IMR-90 (cell line): ENCODE results near the gene PAIP1. TPM values are rescaled to one million over a fixed set of nuclear protein-coding genes. Genes with fewer than 3 reads are reported as not detected.

Source experiments
- FOS ChIP-seq: fragments of 150-350 bp; IDR thresholded peaks from 2 replicates; pipeline ENCODE4 v1.6.1; 2016; ENCODE audit warnings: low read depth, low read length
- MAZ ChIP-seq: IDR thresholded peaks from 2 replicates; pipeline ENCODE4 v1.6.1; 2012; ENCODE audit warnings: low read depth, mild to moderate bottlenecking, low read length, improper control_type of control experiment, moderate library complexity, borderline replicate concordance
- polyA plus RNA-seq, 3 experiments: library from polyadenylated mRNA; depleted of rRNA; stranded (reverse); fragments of >200 nt; gene quantifications; 2 replicates each; pipeline ENCODE4 v1.2.3, GENCODE V29; 2012; ENCODE audit warnings: low replicate concordance in 1 of 3
- total RNA-seq: library from RNA; depleted of rRNA; stranded (reverse); fragments of >200 nt; gene quantifications from 2 replicates; pipeline ENCODE4 v1.2.3, GENCODE V29; 2012; rRNA removed

The PAIP1 gene
- total and polyA plus RNA-seq, 2 of the 4 experiments (the other 2 are of a cell fraction), result 59.1 to 123 TPM

GRCh38 chr5:43482490-43483297 lies 74.2 kb downstream of the PAIP1 start (continued):
- no peak for TF ChIP-seq FOS
- TF ChIP-seq MAZ, result no peak

Other genes starting within 250 kb of the PAIP1 start
- 30.6 and 32.8 TPM in 2 replicates for gene HMGCS1, start 243.7 kb downstream of the PAIP1 start, total RNA-seq
- gene HMGCS1, start 243.7 kb downstream of the PAIP1 start, polyA plus RNA-seq (2012; rRNA removed), result 19.2 and 27.5 TPM in 2 replicates
- gene CCL28, start 144.7 kb downstream of the PAIP1 start, total RNA-seq, result under 0.01 TPM in 2 replicates
- gene CCL28, start 144.7 kb downstream of the PAIP1 start, polyA plus RNA-seq (2012; rRNA removed), result 0.02 TPM in 1 of 2 replicates, not detected in the other
- gene TMEM267, start 73.2 kb downstream of the PAIP1 start, total RNA-seq, result 12.0 and 17.5 TPM in 2 replicates
- gene TMEM267, start 73.2 kb downstream of the PAIP1 start, polyA plus RNA-seq (2012; rRNA removed), result 6.6 and 9.2 TPM in 2 replicates
- gene C5orf34, start 41.9 kb downstream of the PAIP1 start, total RNA-seq, result 6.1 and 7.2 TPM in 2 replicates
- gene C5orf34, start 41.9 kb downstream of the PAIP1 start, polyA plus RNA-seq (2012; rRNA removed), result 3.3 TPM in 2 replicates
- gene NNT, start 46.1 kb upstream of the PAIP1 start, total RNA-seq, result 57.2 and 58.0 TPM in 2 replicates
- 19.5 and 23.1 TPM in 2 replicates for gene NNT, start 46.1 kb upstream of the PAIP1 start, polyA plus RNA-seq (2012; rRNA removed)